GM13976 (cell line): ENCODE results near the gene MAGI3.

Experiments
- DNase-seq: peaks from one replicate; pipeline ENCODE4 v3.0.0; 2012; ENCODE audit warnings: low spot score
- CTCF ChIP-seq: IDR thresholded peaks from 2 replicates; pipeline ENCODE4 v1.5.1; 2012; ENCODE audit warnings: borderline replicate concordance, mild to moderate bottlenecking; ENCODE audit not compliant: insufficient read depth; ENCODE audit errors: extremely low read depth, missing control alignments, control extremely low read depth
- in situ Hi-C: fragments of 300-500 bp; cut with MboI; formaldehyde crosslinking; loops from one replicate; pipeline ENCODE4 v1.12.0; 2022; ENCODE audit warnings: low sequenced_read_pairs, mixed read lengths, inconsistent platforms; ENCODE audit not compliant: unreplicated experiment

MAGI3 gene

GRCh38 chr1:113533061-113533460 is 142.7 kb downstream of the MAGI3 start:
- in situ Hi-C loops, result no loop called here
- no peak for TF ChIP-seq CTCF
- no peak for DNase-seq

GRCh38 chr1:113534130-113534817 is 144.0 kb downstream of the MAGI3 start:
- in situ Hi-C loops, result no loop called here
- DNase-seq, result no peak
- no peak for TF ChIP-seq CTCF

GRCh38 chr1:113534875-113535274 is 144.6 kb downstream of the MAGI3 start:
- no peak for TF ChIP-seq CTCF
- DNase-seq, result no peak
- in situ Hi-C loops, result no loop called here

- no peak for TF ChIP-seq CTCF
- no peak for DNase-seq
- in situ Hi-C loops, result no loop called here
Observed at GRCh38 chr1:113536182-113536780, 146.0 kb downstream of the MAGI3 start.

- no peak for DNase-seq
- TF ChIP-seq CTCF, result no peak
- in situ Hi-C loops, result no loop called here
Observed at GRCh38 chr1:113538225-113538624, 147.9 kb downstream of the MAGI3 start.

- no peak for TF ChIP-seq CTCF
- in situ Hi-C loops, result no loop called here
- DNase-seq, result no peak
Observed at GRCh38 chr1:113540335-113540734, 150.0 kb downstream of the MAGI3 start.

- in situ Hi-C loops, result no loop called here
- no peak for DNase-seq
- no peak for TF ChIP-seq CTCF
Observed at GRCh38 chr1:113541106-113541505, 150.8 kb downstream of the MAGI3 start.
